Astrocyte of the spinal cord (primary cell): Measurements from ENCODE around the gene SEC14L2.
A peak's percentile ranks its signal among the peaks of the same experiment; 100 is the strongest.

Experiments
- DNase-seq: peaks from one replicate; pipeline ENCODE4 v3.0.0; 2011; ENCODE audit warnings: low read depth, low spot score
- H3K4me3 ChIP-seq: 2 replicates; pipeline ENCODE4 v1.5.1; 2011; ENCODE audit warnings: low read depth, mild to moderate bottlenecking, low read length, moderate library complexity
- CTCF ChIP-seq: IDR thresholded peaks from 2 replicates; pipeline ENCODE4 v1.5.1; 2012; ENCODE audit warnings: low read depth, mild to moderate bottlenecking, low read length, inconsistent platforms
- in situ Hi-C: cut with HindIII; loops from 2 replicates; pipeline ENCODE4 v1.10.0; 2017; ENCODE audit warnings: low sequenced_read_pairs

Gene SEC14L2

GRCh38 chr22:30413001-30413400 lies 16.2 kb downstream of the SEC14L2 start:
- no peak overlapping the region for H3K4me3 ChIP-seq
- in situ Hi-C loops = no loop called here
- TF ChIP-seq CTCF = no peak
- DNase-seq = no peak

- no peak overlapping the region for H3K4me3 ChIP-seq
- in situ Hi-C loops = no loop called here
- DNase-seq = no peak
These were observed 17.1 kb downstream of the SEC14L2 start for GRCh38 chr22:30413745-30414524.

DNA sequence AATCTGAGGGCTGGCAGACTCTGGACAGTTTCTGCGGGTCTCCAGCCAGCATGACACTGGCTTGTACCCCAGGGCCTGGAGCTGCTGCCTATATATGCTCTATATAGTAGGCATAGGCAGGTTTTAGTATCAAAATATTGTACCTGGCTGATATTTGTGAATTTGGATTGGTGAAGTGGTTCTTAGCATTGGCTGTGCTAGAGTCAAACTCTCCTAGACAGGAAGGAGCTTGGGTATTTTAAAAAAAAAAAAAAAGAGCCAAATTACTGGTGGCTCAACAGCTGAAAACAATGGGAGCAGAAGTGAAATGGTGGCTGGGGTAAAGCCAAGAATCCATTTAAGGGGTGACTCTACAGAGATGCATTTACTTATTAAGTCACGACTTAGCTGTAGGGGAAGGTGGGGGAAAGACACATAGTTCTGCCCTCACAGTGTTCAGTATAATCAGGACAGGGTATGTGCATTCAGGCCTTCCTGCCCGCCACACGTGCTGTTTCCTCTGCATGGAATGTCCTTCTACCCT lies 17.8 kb downstream of the SEC14L2 start:
- no peak for TF ChIP-seq CTCF
- no peak overlapping the region for H3K4me3 ChIP-seq
- no peak for DNase-seq
- in situ Hi-C loops = no loop called here

More at GRCh38 chr22:30413745-30414524, 17.1 kb downstream of the SEC14L2 start:
- TF ChIP-seq CTCF = no peak

DNA sequence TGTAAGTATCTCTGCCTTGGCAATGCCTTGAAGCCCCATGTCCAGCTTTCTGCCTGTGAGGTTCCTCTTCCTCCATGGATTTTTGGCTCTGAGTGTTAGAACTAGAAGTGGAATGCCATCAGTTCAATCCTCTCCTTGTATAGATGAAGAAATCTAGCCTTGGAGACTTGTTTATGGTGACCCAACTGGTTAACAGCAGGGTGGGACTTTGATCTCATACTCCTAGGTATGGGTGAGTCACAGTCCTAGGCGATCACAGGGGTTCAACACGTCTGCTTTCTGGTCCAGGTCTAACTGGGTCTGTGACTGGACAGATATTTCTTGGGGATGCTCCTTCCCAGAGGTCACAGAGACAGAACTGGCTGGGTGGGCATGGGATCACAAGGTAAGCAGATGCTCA lies 19.6 kb downstream of the SEC14L2 start:
- in situ Hi-C loops = no loop called here
- no peak for TF ChIP-seq CTCF
- H3K4me3 ChIP-seq = no peak overlapping the region
- peak; percentile 21 for DNase-seq

DNA sequence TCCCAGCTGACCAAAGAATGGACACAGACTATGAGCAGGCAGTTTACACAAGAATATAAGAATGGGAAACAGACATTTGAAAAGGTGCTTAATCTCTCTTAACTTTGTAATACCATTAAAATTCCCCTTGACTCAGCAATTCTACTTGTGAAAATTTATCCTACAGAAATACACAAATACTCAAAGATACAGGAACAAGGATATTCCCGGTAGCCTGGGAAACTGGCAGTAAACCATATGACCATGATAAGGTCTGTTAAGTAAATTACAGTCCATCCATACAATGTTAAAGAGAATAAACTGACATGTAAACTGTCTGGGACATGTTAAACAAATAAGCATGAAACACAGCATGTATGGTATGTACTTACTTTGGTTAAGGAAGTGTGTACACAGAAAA lies 20.0 kb downstream of the SEC14L2 start:
- in situ Hi-C loops = no loop called here
- DNase-seq = no peak
- TF ChIP-seq CTCF = no peak
- H3K4me3 ChIP-seq = no peak overlapping the region

GRCh38 chr22:30420347-30421125 lies 23.7 kb downstream of the SEC14L2 start:
- peak; percentile 89 for DNase-seq

More at GRCh38 chr22:30420347-30421125, 23.7 kb downstream of the SEC14L2 start:
- TF ChIP-seq CTCF = no peak
- no peak overlapping the region for H3K4me3 ChIP-seq
- in situ Hi-C loops = no loop called here
